ENCODE data around the gene DNPEP.
A peak's percentile ranks its signal among the peaks of the same experiment; 100 is the strongest.

Gene DNPEP

DNA sequence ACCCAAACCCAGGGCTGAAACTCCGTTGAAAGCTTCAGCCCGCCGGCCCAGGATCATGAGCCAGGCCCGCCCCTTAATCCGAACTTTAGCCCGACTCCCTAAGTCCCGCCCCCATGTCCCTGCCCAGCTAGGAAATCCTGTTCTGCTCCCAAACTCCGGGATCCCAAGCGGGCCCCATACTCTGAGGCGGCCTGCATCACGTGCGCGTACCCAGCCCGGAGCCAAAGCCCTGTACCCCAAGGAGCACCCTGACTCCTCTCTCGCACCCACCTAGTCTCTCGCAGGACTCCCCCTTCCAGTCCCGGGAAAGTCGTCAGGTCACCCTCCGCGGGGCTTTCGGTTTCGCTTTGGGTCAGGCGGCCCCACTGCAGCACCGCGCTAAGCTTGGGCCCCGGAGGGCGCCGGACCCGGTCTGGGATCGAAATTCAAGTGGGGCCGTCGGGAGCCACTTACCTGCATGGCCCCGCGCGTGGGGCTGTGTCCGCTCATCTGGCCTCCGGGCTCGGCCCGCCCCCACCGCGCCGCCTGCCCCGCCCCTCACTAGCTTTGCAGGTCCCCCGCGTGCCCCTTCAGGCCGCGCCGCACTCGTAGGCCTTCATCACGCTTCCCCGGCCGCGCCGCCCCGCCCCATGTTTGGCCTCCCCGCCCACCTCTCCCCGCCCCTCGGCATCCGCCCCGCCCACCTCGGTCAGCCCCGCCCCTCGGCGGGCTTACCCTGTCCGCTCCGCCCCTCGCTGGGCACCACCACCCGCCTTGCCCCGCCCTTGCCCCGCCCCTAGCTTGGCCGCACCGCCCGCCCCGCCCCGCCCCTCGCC lies at the start of gene DNPEP:
Gene DNPEP (minus strand): TSS at position 607 of the 815 bp plus-strand sequence. CDS start 118 bp downstream, at position 489.
- peak; percentile 91 for DNase-seq

DNA sequence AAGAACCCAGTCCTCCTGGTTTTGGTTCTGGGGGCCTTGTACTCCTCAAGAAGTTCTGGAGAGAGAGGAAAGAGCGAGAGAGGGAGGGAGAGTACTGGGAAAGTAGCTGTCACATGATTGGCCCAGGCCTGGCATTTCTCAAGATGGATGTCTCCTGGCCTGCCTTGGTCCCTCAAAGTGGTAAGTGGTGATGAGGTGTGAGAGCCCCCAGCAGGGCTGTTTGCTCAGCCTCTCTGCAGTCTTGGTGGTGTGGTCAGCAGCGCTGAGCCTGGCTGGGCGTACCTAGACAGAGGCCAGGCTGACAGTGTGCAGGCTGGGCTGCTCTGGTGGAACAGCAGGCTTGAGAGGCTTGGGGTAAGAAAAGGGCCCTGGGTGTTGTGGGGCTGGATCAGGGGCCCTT lies 49.4 kb upstream of the DNPEP start:
- DNase-seq: no peak

DNA sequence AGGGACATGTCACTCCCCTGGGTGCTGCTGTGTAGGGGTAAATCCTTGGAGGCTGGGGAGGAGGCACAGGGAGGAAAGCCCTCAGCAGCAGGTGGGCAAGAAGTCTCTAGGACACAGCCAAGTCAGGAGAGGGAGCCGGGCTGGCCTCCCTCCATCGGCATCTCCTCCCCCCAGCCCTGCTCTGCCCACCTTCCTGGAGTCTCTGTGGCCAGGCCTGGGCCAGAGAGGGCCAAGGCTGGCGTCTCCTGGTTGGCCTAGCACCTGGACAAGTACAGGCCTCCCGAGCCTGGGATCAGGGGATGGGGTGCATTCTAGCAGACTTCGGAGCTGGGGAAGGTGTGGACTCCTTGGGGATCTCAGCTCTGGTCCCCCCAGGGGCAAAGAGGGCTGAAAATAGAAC lies 48.8 kb upstream of the DNPEP start:
- no peak for DNase-seq

DNA sequence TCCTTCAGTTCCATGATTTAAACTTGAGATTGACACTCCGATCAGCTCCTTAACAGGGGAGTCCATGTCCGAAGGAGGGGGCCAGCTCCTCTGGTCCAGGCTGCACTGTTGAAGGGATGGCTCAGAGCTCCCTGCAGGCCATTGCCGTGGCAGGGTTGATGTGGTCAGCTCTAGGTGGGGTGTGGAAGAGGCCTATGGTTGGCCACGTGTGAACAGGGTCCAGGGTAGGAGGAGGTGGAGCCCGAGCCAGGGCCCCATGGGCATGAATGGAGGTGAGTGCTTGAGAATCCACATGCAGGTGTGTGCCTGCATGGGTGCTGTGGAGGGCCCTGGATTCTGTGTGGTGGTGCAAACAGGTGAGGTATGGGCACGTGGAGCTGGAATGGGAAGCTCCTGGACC lies 48.0 kb upstream of the DNPEP start:
- no peak for DNase-seq

DNA sequence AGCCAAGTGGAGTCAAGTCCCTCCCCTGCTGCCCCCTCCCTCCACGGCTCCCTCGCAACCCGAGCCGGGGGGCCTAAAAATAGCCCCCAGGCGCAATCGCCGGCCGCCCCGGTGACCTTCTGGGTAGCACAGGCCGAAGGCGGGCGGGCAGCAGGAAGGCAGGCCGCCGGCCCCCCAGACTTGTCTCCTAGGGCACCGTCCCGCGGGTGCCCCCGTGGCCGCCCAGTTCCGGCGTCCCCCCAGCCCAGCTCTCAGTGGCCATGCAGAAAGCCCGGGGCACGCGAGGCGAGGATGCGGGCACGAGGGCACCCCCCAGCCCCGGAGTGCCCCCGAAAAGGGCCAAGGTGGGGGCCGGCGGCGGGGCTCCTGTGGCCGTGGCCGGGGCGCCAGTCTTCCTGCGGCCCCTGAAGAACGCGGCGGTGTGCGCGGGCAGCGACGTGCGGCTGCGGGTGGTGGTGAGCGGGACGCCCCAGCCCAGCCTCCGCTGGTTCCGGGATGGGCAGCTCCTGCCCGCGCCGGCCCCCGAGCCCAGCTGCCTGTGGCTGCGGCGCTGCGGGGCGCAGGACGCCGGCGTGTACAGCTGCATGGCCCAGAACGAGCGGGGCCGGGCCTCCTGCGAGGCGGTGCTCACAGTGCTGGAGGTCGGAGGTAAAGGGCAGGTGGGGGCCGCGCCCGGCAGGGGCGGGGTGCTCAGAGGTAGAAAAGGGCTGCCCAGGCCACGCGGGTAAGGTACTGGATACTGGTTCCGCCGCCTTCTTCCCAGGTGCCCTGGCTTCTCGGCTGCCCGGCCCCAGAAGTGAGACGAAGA lies 47.2 kb upstream of the DNPEP start, which contains the start of gene SPEG:
Gene SPEG (plus strand): TSS at position 126 of the 808 bp plus-strand sequence. CDS start 135 bp downstream, at position 261.
- DNase-seq: no peak

DNA sequence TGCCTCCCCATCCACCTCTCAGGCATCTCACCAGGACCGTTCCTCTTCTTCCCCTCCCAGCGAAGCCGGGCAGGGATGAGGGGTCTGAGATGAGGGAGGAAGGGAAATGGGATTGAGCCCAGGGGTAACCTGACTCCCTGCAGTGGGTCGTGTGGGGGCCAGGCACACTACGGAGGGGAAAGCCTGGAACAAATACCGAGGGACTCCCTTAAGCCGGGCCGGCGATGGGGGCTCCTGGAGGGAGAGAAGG lies 46.7 kb upstream of the DNPEP start:
- no peak for DNase-seq

DNA sequence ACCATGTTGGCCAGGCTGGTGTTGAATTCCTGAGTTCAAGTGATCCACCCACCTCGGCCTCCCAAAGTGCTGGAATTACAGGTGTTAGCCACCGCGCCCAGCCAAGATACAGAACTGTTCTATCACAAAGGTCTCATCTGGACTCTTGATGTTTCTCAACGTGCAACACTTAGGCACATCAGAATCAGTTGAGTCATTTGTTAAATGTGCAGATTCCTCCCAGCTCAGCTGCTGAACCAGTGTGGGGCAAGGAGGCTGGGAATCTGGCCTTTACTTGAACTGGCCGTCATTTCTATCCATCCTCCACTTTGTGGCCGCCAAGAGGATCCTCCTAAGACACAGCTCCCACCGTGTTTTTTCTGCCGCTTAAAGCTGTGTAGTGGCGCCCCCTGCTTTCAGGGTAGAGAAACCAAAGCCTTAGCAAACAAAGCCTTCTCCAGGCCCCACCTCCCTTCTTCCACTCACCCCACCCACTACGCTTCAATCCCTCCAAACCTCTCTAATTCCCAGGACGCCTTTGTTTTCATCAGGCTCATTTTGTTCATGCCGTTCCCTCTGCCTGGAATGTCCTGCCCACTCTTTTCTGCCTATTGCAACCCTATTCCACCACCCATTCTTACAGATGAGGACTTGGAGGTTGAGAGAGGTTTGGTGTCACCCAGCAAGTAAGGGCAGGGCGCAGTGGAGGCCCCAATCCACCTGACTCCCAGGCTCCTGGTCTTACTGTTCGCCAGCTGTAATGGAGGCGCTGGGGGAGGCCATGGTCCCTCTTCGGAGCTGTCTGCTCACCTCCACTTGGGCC lies 46.2 kb upstream of the DNPEP start:
- peak; percentile 78 for DNase-seq

DNA sequence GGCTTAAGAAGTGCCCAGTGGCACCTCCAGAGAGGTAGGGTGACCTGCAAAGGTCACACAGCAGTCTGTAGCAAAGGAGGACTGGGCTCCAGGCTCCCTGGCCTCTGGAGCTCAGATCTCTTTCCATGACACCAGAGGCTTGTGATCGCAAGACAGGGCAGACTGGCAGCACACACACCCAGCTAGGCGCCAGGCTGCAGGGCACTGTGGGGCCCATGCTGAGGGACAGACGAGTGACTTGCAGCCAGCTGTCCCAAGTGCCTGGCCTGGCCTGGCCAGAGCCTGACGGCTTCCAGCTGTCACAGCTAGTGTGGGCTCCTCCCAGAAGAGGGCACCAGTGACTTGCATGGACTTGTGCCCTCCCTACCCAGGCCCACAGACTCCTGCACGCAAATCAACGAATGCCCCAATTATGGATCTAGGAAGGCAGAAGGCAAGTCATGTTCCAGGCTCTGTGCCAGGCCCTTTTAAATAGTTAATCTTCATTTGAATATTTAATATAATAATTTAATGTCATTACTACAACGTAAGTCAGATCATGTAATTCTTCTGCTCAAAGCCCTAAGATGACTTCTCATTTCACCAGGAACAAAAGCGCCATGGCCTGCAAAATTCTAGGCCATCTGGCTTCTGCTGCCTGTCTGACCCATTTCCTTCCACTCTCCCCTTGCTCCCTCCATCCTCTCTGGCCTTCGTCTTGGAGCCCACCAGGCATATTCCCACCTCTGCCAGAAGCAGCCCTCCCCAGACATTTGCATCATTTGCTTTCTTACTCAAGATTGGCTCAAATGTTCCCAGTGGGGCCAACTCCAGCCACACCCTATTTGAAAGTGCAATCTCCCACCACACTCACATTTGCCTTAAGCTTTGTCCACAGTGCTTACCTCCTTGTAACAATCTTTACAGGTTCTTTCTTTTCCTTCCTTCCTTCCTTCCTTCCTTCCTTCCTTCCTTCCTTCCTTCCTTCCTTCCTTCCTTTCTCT lies 43.2 kb upstream of the DNPEP start:
- DNase-seq: peak; percentile 55

DNA sequence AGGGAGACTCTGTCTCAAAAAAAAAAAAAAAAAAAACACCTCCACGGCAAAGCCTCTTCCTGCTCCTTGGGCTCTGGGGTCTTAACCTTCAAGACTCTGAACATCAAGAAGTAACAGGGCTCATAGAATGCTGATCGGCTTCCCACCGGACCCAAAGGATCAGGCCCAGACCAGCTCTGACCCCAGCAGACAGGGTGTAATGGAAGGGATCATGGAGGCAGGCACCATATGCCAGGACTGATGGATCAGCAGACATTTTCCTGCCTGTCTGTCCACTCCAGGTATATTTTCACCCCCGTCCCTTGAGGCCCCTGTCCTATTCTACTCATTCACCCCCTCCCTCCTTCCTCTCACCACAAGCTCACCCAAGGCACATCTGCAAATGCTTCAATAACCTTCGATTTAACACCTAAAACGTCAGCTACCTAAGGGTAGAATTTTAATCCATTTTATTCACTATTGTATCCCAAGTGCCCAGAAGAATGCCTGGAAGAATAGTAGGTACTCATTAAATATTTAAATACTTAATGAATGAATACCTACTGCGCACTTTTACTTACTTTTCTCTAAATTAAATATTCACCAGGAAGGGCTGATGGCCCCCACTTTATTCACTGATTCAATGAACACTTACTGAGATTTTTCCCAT lies 42.4 kb upstream of the DNPEP start:
- no peak for DNase-seq

DNA sequence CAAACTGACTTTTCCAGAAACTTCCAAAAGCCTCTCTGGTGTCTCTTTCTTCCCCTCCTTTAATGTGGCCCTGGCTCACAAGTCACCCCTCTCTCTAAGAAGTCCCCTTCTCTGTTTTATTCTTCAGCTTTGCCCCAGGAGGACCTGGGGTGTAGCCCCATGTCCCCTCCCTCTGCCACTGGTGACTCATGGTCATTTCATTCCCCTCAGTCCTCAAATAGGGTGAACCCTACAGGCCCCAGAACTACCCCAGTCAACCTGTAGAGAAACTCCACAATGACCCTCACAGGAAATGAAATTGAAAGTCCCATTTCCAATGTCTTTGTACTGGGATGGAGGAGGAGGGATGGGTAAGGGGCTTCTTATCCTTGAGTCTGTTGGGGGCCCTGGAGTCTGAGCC lies 40.8 kb upstream of the DNPEP start:
- DNase-seq: no peak

DNA sequence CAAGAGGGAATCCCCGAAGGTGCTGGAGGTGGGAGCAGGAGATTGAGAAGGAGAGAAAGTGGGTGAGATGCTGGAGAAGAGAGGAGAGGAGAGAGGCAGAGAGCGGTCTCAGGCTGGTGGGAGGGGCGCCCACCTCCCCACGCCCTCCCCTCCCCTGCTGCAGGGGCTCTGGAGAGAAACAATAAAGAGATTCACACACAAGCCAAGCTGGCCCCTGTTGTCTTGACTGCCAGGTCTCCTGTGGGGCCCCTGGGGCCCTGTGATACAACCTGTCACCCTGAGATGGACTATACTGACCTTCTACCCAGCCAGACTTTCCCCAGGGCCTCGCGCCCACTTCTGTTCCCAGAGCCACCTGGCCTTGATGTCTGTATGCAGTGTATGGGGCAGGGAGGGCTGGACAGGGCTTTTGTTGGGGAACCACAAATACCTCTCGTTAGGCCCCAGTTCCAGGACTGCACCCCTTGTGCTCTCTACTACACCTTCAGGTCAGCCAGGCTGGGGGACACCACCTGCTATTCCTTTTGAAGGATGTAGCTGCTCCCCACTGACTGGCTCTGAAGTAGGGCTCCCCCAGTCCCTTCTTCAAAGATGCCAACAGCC lies 38.9 kb upstream of the DNPEP start:
- DNase-seq: no peak

DNA sequence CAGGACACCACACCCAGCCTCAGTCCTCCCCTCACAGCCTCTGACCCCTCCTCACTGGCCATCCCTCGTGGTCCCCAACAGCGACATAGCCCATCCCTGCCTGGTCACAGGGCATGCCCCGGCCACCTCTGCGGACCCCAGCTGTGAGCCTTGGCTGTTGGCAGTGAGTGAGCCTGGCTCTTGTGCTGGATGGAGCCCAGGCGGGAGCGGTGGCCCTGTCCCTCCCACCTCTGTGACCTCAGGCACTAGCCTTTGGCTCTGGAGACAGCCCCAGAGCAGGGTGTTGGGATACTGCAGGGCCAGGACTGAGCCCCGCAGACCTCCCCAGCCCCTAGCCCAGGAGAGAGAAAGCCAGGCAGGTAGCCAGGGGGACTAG lies 38.3 kb upstream of the DNPEP start:
- no peak for DNase-seq

DNA sequence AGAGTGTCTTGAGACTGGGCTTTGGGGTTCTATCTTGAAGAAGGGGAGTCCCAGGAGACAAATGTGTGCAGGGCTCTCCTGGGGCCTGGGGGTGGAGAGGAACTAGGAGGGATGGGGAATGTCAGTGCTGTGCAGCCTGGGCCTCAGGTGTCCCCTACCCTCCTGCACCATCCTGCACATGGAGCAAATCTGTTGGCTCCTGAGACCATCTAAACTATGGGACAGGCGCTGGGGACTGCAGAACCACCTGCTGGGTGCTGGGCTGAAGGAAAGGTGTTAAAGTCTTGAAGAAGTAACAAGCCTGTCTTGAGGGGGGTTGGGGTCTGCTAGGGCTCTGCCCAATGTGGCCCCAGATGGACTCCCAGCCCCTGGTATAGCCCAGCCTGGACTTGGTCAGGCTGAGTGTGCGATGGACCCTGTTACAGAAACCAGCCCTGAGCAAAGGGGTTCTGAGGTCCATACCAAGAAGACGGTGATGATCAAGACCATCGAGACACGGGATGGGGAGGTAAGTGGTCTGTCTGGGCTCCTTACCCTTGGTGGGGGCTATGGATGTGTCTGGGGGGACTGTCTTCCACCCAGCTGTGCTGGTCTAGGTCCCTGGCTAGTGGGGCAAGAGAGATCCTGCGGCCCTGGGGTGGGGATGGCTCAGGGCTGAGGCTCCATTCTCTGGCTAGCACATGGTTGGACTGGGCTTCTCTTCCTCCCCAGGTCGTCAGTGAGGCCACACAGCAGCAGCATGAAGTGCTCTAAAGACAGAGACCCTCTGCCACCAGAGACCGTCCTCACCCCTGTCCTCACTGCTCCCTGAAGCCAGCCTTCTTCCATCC lies 37.7 kb upstream of the DNPEP start:
- no peak for DNase-seq

DNA sequence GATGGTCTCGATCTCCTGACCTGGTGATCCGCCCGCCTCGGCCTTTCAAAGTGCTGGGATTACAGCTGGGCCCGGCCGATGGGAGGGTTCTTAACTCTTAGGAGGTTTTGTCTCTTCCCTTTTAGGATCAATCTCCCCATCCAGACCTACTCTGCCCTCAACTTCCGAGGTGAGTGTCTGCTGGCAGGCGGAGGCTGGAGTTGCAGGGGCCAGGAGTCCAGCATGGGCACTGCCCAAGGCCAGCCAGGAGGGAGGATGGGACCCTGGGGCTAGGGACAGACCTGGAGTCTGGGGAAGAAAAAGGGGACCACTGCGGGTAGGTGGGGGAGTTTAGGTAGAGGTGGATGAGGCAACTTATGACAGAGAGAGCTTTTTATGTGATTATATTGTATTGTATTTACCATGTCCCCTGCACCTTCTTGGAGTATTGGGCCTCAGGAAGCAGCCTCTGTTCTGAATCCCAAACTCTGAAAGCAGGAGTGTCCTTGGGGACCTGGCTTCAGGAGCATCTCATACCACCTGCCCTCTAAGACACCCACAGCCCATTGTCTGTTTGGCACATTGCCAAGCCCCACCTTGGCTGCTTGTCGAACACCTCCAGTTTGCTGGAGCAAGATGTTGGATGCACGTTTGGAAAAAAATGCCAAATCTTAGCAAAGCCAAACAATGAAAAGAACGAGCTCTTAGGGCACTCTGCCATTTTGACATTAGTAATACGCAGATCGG lies 36.1 kb upstream of the DNPEP start:
- no peak for DNase-seq

DNA sequence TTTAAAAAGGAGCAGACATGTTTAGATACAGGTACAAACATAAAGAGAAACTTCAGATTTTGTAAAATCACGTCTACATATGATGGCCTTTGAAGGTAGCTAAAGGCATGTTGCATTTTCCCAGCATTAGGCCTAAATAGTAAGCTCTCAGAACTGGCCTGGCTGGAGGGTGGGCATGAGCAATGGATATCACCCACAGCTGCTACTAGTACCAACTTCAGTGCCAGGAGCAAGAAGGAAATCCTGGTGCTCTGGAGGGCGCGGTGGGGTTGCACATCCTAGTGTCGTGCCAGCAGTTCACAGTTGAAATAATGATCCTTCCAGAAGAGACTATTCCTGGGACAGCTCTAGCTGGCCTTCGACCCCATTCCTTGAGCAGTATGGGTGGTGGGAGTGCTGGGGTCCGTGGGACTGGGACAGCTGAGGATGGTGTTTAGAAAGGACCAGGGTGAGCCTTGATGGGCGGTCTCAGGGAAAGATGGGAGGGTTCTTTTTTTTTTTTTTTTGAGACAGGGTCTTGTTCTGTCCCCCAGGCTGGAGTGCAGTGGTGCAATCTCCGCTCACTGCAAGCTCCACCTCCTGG lies 35.3 kb upstream of the DNPEP start:
- no peak for DNase-seq

DNA sequence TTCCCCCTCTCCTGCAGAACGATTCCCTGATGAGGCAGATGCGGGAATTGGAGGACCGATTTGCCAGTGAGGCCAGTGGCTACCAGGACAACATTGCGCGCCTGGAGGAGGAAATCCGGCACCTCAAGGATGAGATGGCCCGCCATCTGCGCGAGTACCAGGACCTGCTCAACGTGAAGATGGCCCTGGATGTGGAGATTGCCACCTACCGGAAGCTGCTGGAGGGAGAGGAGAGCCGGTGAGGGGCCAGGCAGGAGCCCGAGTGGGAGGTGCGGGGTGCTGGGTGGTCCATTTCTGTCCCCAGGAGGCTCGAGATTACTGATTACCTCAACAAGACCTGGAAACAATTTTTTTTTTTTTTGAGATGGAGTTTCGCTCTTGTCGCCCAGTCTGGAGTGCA lies 33.6 kb upstream of the DNPEP start:
- DNase-seq: no peak

DNA sequence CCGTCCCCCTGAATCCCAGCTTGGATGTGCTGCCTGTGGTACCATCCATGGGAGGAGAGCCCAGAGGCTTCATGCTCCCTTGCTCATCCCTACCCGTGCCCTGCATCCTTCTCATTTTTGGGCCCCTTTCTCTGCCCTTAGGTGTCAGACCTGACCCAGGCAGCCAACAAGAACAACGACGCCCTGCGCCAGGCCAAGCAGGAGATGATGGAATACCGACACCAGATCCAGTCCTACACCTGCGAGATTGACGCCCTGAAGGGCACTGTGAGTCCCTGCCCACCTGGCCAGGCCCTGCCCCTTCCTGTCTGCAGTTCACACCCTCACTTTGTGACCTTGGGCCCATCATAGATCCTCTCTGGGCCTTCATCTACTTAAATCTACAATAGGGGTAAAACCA lies 33.0 kb upstream of the DNPEP start:
- DNase-seq: no peak

DNA sequence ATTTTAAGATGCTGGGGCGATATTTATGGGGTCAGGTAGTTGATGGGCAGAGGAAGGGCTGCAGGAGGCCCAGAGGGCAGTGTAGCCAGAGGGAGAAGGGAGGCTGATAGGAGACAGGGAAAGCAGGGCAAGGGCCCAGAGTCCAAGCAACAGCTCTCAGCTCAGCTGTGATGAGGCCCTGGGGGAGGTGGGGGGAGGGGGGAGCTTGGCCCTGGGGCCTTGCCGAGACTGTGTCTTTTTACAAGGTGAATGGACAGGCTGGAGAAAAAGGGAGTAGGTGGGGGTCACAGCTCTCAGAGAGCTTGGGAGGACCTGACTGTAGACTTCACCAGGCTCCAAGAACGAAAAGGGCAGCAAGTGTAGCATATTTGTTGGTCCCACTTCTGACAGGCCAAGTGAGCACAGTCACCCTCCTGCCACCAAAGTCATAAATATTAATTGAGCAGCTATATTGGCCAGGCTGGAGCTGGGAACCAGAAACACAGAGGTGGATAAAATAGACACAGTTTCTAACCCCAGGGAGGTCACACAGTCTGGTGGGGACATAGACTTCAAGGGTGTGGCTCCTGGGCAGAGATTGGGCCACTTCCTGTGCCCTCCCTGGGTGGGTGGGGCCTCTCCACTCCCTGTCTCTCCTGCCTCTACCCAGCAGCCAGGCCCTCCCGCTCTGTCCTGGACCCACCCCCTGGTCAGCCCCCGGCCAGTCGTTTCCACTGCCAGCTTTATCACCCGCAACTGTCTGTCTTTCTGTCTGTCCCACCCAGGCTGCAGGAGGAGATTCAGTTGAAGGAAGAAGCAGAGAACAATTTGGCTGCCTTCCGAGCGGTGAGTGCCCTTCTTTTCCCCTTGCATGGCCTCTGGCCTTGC lies 31.9 kb upstream of the DNPEP start:
- no peak for DNase-seq

DNA sequence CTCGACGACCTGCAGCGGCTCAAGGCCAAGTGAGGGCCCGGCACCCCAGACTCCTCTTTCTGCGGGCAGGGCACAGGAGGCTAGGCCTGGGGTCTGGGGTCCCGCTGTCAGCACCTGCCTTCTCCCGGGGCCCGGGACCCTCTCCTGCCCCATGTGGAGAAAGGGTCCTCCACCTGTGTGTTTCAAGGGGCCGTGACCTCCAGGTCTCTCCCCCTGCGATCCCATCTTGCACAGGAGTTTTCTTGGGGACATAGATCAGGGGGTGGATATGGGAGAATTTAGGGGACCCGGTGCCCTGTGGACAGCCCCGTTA lies 31.3 kb upstream of the DNPEP start:
- no peak for DNase-seq

Measured in fibroblast of skin of right quadriceps (primary cell).